GM23338 (cell line): Measurements from ENCODE around the gene WWOX. TPM values are rescaled to one million over a fixed set of nuclear protein-coding genes. Genes with fewer than 3 reads are reported as not detected.

Experiments
- ATAC-seq: fragments of 200-7000 bp; cut with Tn5 transposase; 3 replicates; pipeline ENCODE4 v1.9.1; 2020
- DNase-seq: peaks from one replicate; pipeline ENCODE4 v3.0.0-alpha.2; 2015; ENCODE audit warnings: low spot score
- H2AFZ ChIP-seq: fragments of 200-600 bp; sonication (generic); 2 replicates; pipeline ENCODE4 v1.8.0; 2016; ENCODE audit warnings: antibody characterized with exemption, mild to moderate bottlenecking, moderate library complexity
- H3F3A ChIP-seq: fragments of 200-600 bp; sonication (generic); replicated peaks from 2 replicates; pipeline ENCODE4 v1.8.0; 2017; ENCODE audit warnings: antibody characterized with exemption, mixed run types, low read depth
- H3K27ac ChIP-seq: fragments of 200-600 bp; sonication (generic); 2 replicates; pipeline ENCODE4 v1.6.1; 2016; ENCODE audit warnings: low read depth
- H3K27me3 ChIP-seq: fragments of 200-600 bp; sonication (generic); 2 replicates; pipeline ENCODE4 v1.8.0; 2016; ENCODE audit warnings: mild to moderate bottlenecking, mixed run types, moderate library complexity; ENCODE audit not compliant: insufficient read depth
- H3K36me3 ChIP-seq: fragments of 200-600 bp; sonication (generic); 2 replicates; pipeline ENCODE4 v1.8.0; 2016; ENCODE audit warnings: mild to moderate bottlenecking; ENCODE audit not compliant: insufficient read depth
- H3K4me1 ChIP-seq: fragments of 200-600 bp; sonication (generic); 2 replicates; pipeline ENCODE4 v1.8.0; 2016; ENCODE audit warnings: mild to moderate bottlenecking, moderate library complexity; ENCODE audit not compliant: insufficient read depth
- H3K4me2 ChIP-seq: fragments of 200-600 bp; sonication (generic); 2 replicates; pipeline ENCODE4 v1.7.1; 2017; ENCODE audit warnings: mixed run types
- H3K4me3 ChIP-seq: fragments of 200-600 bp; sonication (generic); 2 replicates; pipeline ENCODE4 v1.6.1; 2016; ENCODE audit warnings: mixed run types
- H3K79me2 ChIP-seq: fragments of 200-600 bp; sonication (generic); replicated peaks from 2 replicates; pipeline ENCODE4 v1.8.0; 2017; ENCODE audit warnings: mild to moderate bottlenecking; ENCODE audit not compliant: insufficient read depth
- H3K9me2 ChIP-seq: fragments of 200-600 bp; sonication (generic); 2 replicates; pipeline ENCODE4 v1.8.0; 2017; ENCODE audit not compliant: insufficient read depth
- H4K20me1 ChIP-seq: fragments of 200-600 bp; sonication (generic); replicated peaks from 2 replicates; pipeline ENCODE4 v1.8.0; 2017; ENCODE audit warnings: mild to moderate bottlenecking; ENCODE audit not compliant: insufficient read depth
- H3K27ac Mint-ChIP-seq: 2 replicates; pipeline ENCODE4 v1.8.0; 2020; ENCODE audit warnings: inconsistent platforms, mild to moderate bottlenecking, moderate library complexity, mixed read lengths
- H3K27me3 Mint-ChIP-seq: 3 replicates; pipeline ENCODE4 v1.8.0; 2022; ENCODE audit warnings: low read depth, mild to moderate bottlenecking, moderate library complexity, mixed read lengths, inconsistent platforms; ENCODE audit not compliant: insufficient read depth, poor library complexity
- H3K36me3 Mint-ChIP-seq: 3 replicates; pipeline ENCODE4 v1.8.0; 2021; ENCODE audit warnings: low read depth, mild to moderate bottlenecking, inconsistent platforms, moderate library complexity, mixed read lengths
- H3K4me1 Mint-ChIP-seq: 3 replicates; pipeline ENCODE4 v1.8.0; 2020; ENCODE audit warnings: mild to moderate bottlenecking, inconsistent platforms, mixed read lengths
- H3K4me3 Mint-ChIP-seq: 3 replicates; pipeline ENCODE4 v1.8.0; 2021; ENCODE audit warnings: moderate library complexity, mild to moderate bottlenecking, inconsistent platforms, mixed read lengths
- H3K9me3 Mint-ChIP-seq: 3 replicates; pipeline ENCODE4 v1.8.0; 2020; ENCODE audit warnings: moderate library complexity, mild to moderate bottlenecking, inconsistent platforms, mixed read lengths
- CREB1 ChIP-seq: fragments of 250-450 bp; sonication (Bioruptor Pico); IDR thresholded peaks from 2 replicates; pipeline ENCODE4 v1.5.0; 2020; ENCODE audit warnings: low read depth, mild to moderate bottlenecking, moderate library complexity
- EZH2phosphoT487 ChIP-seq: fragments of 200-600 bp; sonication (generic); IDR thresholded peaks from one replicate; pipeline ENCODE4 v1.8.1; 2018; ENCODE audit warnings: antibody characterized with exemption; ENCODE audit not compliant: unreplicated experiment
- NANOG ChIP-seq: IDR thresholded peaks from 2 replicates; pipeline ENCODE4 v1.6.1; 2016; ENCODE audit warnings: antibody characterized with exemption, borderline replicate concordance
- POLR2AphosphoS5 ChIP-seq: IDR thresholded peaks from 2 replicates; pipeline ENCODE4 v1.6.1; 2016; ENCODE audit warnings: antibody characterized with exemption, low read depth
- ZNF331 ChIP-seq: fragments of 250-450 bp; sonication (Bioruptor Pico); IDR thresholded peaks from 2 replicates; pipeline ENCODE4 v1.5.0; 2020; ENCODE audit warnings: low read depth, mild to moderate bottlenecking, moderate library complexity
- polyA plus RNA-seq: library from polyadenylated mRNA; unstranded; fragments of >200 nt; fragmentation: Nextera tagmentation; extraction: Ambion mirVana; gene quantifications from 2 replicates; pipeline ENCODE4 v1.2.1, GENCODE V29; 2016
- total RNA-seq: library from RNA; depleted of rRNA; stranded (reverse); fragments of >200 nt; shearing (Covaris generic); gene quantifications from 2 replicates; pipeline ENCODE4 v1.2.3, GENCODE V29; 2014
- TF ChIP-seq, protein P1 (sequence below), 2 experiments: fragments of 200-600 bp in 1 of 2; sonication (generic) in 1 of 2; conservative IDR thresholded peaks; 2 replicates each; pipeline versions ENCODE4 v1.5.1 to v1.6.1; 2016 to 2017; ENCODE audit warnings: antibody characterized with exemption in 2 of 2, low read depth in 2 of 2, mild to moderate bottlenecking in 2 of 2, moderate library complexity in 1 of 2
- TF ChIP-seq, protein P2 (sequence below): fragments of 250-450 bp; sonication (Bioruptor Pico); IDR thresholded peaks from 2 replicates; pipeline ENCODE4 v1.5.0; 2020; ENCODE audit warnings: mild to moderate bottlenecking, moderate library complexity
- TF ChIP-seq, protein P3 (sequence below): IDR thresholded peaks from one replicate; pipeline ENCODE4 v1.6.1; 2018; ENCODE audit warnings: antibody characterized with exemption; ENCODE audit not compliant: unreplicated experiment

WWOX gene
- total and polyA plus RNA-seq, 2 experiments from 2014 or later: 10.0 to 19.3 TPM

DNA sequence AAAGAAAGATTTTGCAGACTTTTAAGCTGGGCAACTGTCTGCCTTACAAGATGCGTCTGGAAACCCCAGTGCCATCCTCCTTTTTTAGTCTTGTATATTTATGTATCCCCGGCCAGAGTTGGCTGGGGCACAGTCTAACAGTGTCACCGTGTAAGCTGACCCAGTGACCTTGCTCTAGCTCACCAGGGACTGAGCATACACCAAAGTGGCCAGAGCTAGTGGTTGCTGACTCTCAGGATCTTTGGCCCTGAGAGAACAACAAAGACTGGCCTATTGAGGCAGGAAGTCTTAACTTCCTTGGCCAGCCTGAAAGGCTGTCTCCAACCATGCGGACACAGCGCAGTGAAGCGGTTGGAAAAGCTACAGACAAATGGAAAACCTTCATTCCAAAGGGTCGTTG is 745.2 kb downstream of the WWOX start:
- Mint-ChIP-seq H3K4me3 (no peak overlapping the region), H3K4me1 (no peaks in the 10 kb centered on the region), H3K36me3 (no peaks in the 10 kb centered on the region), H3K27me3 (peaks cover 3% of the 10 kb centered on the region), H3K9me3 (no peaks in the 10 kb centered on the region; the same call in 2 of the 3 replicates), H3K27ac (no peak overlapping the region)
- Histone ChIP-seq H3K79me2 (no peaks in the 10 kb centered on the region), H3K36me3 (no peaks in the 10 kb centered on the region), H3K27ac (no peak overlapping the region), H3F3A (no peaks in the 10 kb centered on the region), H3K4me3 (no peak overlapping the region), H3K9me2 (no peaks in the 10 kb centered on the region), H2AFZ (no peak overlapping the region), H4K20me1 (no peaks in the 10 kb centered on the region), H3K4me1 (no peaks in the 10 kb centered on the region), H3K4me2 (no peak overlapping the region), H3K27me3 (no peaks in the 10 kb centered on the region)
- ATAC-seq: no peak
- DNase-seq: no peak
- TF ChIP-seq CREB1 (CRISPR knock-in tag) (no peak), NANOG (no peak)

DNA sequence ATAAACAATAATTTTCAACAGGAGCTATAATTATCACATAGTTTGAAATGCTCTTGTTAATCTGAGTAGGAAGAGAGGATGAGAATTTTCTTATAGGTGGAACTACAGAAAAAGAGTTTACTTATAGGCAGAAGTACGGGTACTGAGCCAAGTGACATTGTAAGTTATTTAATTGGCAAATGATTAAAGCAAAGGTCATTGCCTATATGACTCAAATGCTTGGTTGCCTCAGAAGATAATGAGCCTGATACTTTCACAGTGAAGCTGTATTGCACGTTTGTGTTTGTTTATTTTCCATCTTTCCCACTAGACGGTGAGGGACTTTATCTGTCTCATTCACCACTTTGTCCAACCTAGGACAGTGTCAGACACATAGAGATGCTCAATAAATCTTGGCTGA is 751.8 kb downstream of the WWOX start:
- Histone ChIP-seq H3K9me2 (0 out of 2 replicates have a peak, but pooled peaks cover 3% of the 10 kb centered on the region), H3K4me3 (no peak overlapping the region), H3K27me3 (no peaks in the 10 kb centered on the region), H3K27ac (no peak overlapping the region), H4K20me1 (no peaks in the 10 kb centered on the region), H3K4me2 (no peak overlapping the region), H3F3A (no peaks in the 10 kb centered on the region), H2AFZ (no peak overlapping the region), H3K36me3 (no peaks in the 10 kb centered on the region), H3K79me2 (no peaks in the 10 kb centered on the region), H3K4me1 (no peaks in the 10 kb centered on the region)
- ATAC-seq: no peak
- H3K27me3 Mint-ChIP-seq: peaks cover 2% of the 10 kb centered on the region
- H3K4me1 Mint-ChIP-seq: no peaks in the 10 kb centered on the region
- H3K9me3 Mint-ChIP-seq: no peaks in the 10 kb centered on the region
- TF ChIP-seq CREB1 (CRISPR knock-in tag) (no peak), EZH2phosphoT487 (no peak), POLR2AphosphoS5 (no peak), ZNF331 (CRISPR knock-in tag) (no peak), NANOG (no peak)
- TF ChIP-seq, protein P1, sequence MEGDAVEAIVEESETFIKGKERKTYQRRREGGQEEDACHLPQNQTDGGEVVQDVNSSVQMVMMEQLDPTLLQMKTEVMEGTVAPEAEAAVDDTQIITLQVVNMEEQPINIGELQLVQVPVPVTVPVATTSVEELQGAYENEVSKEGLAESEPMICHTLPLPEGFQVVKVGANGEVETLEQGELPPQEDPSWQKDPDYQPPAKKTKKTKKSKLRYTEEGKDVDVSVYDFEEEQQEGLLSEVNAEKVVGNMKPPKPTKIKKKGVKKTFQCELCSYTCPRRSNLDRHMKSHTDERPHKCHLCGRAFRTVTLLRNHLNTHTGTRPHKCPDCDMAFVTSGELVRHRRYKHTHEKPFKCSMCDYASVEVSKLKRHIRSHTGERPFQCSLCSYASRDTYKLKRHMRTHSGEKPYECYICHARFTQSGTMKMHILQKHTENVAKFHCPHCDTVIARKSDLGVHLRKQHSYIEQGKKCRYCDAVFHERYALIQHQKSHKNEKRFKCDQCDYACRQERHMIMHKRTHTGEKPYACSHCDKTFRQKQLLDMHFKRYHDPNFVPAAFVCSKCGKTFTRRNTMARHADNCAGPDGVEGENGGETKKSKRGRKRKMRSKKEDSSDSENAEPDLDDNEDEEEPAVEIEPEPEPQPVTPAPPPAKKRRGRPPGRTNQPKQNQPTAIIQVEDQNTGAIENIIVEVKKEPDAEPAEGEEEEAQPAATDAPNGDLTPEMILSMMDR (conservative IDR thresholded peaks at IDR 0.05; ENCODE audit: low read depth in 2 of 2): no peak
- TF ChIP-seq, protein P2, sequence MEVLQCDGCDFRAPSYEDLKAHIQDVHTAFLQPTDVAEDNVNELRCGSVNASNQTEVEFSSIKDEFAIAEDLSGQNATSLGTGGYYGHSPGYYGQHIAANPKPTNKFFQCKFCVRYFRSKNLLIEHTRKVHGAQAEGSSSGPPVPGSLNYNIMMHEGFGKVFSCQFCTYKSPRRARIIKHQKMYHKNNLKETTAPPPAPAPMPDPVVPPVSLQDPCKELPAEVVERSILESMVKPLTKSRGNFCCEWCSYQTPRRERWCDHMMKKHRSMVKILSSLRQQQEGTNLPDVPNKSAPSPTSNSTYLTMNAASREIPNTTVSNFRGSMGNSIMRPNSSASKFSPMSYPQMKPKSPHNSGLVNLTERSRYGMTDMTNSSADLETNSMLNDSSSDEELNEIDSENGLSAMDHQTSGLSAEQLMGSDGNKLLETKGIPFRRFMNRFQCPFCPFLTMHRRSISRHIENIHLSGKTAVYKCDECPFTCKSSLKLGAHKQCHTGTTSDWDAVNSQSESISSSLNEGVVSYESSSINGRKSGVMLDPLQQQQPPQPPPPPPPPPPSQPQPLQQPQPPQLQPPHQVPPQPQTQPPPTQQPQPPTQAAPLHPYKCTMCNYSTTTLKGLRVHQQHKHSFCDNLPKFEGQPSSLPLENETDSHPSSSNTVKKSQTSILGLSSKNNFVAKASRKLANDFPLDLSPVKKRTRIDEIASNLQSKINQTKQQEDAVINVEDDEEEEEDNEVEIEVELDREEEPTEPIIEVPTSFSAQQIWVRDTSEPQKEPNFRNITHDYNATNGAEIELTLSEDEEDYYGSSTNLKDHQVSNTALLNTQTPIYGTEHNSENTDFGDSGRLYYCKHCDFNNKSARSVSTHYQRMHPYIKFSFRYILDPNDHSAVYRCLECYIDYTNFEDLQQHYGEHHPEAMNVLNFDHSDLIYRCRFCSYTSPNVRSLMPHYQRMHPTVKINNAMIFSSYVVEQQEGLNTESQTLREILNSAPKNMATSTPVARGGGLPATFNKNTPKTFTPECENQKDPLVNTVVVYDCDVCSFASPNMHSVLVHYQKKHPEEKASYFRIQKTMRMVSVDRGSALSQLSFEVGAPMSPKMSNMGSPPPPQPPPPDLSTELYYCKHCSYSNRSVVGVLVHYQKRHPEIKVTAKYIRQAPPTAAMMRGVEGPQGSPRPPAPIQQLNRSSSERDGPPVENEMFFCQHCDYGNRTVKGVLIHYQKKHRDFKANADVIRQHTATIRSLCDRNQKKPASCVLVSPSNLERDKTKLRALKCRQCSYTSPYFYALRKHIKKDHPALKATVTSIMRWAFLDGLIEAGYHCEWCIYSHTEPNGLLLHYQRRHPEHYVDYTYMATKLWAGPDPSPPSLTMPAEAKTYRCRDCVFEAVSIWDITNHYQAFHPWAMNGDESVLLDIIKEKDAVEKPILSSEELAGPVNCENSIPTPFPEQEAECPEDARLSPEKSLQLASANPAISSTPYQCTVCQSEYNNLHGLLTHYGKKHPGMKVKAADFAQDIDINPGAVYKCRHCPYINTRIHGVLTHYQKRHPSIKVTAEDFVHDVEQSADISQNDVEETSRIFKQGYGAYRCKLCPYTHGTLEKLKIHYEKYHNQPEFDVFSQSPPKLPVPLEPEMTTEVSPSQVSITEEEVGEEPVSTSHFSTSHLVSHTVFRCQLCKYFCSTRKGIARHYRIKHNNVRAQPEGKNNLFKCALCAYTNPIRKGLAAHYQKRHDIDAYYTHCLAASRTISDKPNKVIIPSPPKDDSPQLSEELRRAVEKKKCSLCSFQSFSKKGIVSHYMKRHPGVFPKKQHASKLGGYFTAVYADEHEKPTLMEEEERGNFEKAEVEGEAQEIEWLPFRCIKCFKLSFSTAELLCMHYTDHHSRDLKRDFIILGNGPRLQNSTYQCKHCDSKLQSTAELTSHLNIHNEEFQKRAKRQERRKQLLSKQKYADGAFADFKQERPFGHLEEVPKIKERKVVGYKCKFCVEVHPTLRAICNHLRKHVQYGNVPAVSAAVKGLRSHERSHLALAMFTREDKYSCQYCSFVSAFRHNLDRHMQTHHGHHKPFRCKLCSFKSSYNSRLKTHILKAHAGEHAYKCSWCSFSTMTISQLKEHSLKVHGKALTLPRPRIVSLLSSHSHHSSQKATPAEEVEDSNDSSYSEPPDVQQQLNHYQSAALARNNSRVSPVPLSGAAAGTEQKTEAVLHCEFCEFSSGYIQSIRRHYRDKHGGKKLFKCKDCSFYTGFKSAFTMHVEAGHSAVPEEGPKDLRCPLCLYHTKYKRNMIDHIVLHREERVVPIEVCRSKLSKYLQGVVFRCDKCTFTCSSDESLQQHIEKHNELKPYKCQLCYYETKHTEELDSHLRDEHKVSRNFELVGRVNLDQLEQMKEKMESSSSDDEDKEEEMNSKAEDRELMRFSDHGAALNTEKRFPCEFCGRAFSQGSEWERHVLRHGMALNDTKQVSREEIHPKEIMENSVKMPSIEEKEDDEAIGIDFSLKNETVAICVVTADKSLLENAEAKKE (CRISPR knock-in tag): no peak
- TF ChIP-seq, protein P3, sequence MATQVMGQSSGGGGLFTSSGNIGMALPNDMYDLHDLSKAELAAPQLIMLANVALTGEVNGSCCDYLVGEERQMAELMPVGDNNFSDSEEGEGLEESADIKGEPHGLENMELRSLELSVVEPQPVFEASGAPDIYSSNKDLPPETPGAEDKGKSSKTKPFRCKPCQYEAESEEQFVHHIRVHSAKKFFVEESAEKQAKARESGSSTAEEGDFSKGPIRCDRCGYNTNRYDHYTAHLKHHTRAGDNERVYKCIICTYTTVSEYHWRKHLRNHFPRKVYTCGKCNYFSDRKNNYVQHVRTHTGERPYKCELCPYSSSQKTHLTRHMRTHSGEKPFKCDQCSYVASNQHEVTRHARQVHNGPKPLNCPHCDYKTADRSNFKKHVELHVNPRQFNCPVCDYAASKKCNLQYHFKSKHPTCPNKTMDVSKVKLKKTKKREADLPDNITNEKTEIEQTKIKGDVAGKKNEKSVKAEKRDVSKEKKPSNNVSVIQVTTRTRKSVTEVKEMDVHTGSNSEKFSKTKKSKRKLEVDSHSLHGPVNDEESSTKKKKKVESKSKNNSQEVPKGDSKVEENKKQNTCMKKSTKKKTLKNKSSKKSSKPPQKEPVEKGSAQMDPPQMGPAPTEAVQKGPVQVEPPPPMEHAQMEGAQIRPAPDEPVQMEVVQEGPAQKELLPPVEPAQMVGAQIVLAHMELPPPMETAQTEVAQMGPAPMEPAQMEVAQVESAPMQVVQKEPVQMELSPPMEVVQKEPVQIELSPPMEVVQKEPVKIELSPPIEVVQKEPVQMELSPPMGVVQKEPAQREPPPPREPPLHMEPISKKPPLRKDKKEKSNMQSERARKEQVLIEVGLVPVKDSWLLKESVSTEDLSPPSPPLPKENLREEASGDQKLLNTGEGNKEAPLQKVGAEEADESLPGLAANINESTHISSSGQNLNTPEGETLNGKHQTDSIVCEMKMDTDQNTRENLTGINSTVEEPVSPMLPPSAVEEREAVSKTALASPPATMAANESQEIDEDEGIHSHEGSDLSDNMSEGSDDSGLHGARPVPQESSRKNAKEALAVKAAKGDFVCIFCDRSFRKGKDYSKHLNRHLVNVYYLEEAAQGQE: no peak
- no peak overlapping the region for H3K27ac Mint-ChIP-seq
- H3K36me3 Mint-ChIP-seq: no peaks in the 10 kb centered on the region
- no peak overlapping the region for H3K4me3 Mint-ChIP-seq
- no peak for DNase-seq
